IPS-11a (cell line): ENCODE measurements around the gene ILKAP.

Experiments
- H3K4me3 ChIP-seq: one replicate; pipeline ENCODE4 v1.5.1; 2013; ENCODE audit warnings: low read depth, low read length, control low read depth

Gene ILKAP

DNA sequence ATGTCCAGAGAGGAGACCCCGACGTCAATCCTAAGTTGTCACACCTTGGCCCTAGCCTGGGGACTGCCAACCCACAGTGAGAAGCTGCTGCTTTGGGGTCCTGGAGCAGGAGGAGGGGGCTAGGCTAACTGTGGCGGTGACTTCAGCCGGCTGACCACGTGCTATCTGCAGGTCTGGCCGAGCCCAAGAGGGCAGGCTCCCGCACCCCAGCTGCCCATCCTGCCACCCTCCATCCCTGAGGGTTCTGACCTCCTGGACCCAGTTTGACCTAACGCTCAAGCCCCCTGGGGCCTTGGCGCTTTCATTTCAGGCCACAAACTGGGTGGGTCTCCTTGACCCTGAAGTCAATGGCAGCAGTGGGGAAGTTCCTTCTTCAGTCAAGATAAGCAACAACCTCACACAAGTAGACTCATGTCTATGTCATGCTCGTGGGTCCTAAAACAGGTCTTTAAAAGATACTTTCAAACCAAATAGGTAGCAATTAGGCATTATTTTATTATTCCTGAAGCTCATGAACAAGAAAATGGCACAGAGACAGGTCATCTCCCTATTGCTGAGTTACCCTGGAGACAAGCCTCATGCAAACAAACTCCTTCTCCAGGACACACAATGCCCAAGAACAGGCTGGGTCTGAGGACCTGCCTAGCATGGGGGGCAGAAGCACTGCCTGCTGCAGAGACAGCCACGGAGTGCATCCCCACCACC lies 34.1 kb upstream of the ILKAP start:
- no peak overlapping the region for H3K4me3 ChIP-seq

DNA sequence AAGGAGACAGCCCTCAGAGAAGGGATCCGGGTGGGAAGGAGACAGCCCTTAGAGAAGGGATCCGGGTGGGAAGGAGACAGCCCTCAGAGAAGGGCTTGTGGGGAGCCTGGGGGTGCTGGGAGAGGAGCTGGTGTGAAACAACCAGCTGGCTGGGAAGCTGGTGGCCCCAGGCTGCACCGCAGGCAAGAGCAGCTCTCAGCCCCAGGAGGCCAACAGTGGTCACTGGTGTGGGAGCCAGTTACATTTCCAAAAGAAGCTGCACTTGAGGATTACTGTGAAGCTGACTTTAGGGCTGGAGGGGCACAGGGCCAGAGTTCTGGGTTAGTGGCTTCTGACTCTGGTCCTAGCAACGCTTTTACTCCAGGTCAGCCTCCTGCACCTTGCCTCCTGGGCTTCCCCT lies 33.1 kb upstream of the ILKAP start:
- no peak overlapping the region for H3K4me3 ChIP-seq

DNA sequence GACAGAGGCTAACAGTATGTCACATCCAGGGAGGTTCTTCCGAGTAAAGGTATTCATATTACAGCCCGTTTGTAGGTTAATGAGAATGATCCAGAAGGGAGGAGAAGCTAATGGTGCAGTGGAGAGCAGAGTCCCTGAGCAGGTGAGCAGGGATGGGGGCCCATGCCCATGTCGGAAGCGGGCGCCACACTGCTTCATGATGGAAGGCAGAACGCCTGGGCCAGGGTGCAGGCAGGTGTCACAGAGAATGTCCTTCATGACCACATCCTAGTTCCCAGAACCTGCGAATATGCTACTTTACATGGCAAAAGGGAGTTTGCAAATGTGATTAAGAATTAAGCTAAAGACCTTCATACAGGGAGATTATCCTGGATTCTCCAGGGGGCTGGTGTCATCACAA lies 32.4 kb upstream of the ILKAP start:
- no peak overlapping the region for H3K4me3 ChIP-seq

DNA sequence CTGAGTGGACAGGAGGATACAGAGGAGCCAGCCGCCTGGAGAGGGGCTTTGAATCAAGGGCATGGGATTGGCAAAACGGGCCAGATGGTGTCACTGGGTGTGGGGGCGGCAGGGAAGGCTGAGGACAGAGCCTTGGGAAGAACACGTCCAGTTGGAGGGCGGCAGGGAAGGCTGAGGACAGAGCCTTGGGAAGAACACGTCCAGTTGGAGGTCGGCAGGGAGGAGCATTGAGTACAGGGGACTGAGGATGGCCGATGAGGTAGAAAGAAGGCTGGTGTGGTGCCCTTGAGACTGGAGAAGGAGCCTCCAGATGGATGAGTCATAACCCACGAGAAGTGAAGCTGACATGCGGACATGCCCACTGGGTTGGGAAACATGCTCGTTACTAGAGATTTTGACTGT lies 31.8 kb upstream of the ILKAP start:
- no peak overlapping the region for H3K4me3 ChIP-seq

DNA sequence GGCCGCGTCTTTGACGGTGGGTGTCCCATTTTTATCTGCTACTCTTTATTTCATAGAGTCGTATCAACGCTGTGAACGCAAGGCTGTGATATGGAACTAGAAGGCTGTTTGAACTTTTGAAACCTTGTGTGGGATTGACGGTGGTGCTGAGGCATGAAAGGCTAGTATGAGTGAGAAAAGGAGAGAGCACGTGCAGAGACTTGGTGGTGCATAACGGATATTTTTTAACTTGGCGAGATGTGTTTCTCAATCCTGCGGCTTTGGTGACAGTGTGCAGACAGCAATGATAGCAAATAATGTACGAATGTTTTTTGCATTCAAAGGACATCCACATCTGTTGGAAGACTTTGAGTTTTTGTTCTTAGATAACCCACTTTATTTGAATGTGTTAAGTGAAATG lies 30.1 kb upstream of the ILKAP start:
- no peak overlapping the region for H3K4me3 ChIP-seq

DNA sequence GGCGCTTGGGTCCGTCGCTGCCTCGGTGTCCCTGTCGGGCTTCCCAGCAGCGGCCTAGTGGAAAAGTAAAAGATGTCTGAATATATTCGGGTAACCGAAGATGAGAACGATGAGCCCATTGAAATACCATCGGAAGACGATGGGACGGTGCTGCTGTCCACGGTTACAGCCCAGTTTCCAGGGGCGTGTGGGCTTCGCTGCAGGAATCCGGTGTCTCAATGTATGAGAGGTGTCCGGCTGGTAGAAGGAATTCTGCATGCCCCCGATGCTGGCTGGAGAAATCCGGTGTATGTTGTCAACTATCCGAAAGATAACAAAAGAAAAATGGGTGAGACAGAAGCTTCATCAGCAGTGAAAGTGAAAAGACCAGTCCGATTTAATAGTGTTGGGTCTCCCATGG lies 28.3 kb upstream of the ILKAP start:
- no peak overlapping the region for H3K4me3 ChIP-seq

DNA sequence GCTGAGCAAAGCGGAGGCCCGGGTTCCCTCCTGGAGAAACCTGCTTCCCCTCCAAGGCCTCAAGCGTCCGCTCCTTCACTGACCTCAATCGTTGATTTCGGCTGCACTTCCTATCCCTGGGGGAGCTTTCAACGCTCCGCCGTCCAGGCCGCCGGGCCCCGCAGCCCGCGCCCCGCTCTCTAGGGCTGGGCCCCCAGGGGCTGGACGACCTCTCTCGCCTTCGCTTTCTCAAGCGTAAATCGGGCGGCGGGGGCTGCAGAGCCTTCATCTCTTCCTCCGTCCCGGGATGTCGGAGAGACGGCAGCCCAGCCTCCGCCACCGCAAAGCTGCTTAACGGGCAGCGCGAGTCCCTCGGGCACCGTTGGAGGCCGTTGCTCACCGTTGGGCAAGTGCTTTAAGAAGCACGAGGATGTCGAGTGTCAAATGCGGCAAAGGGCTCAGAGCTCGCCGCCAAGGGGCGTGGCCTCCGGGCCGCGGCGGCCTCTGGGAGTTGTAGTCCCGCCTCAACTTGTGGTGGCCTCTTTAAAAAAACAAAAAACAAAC lies 27.8 kb upstream of the ILKAP start:
- peak overlapping the region; percentile 41 for H3K4me3 ChIP-seq

DNA sequence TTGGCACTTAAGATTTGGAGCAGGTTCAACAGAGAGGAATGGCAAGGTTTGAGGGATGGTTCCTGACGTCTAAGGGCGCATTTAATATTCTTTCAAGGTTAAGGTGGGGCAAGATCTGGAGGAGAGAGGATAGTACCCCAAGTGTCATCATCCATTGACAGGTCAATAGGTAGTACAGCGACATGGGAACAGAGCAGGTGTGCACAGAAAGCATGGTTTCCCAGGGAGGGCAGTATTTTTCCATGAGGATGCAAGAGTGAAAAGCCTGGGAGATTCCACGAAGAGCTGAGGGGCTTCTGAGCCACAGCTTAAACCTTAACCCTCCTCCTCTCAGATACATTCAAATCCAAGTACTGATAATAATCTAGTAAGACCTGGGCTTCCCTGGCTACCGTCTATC lies 27.2 kb upstream of the ILKAP start:
- H3K4me3 ChIP-seq, result no peak overlapping the region

DNA sequence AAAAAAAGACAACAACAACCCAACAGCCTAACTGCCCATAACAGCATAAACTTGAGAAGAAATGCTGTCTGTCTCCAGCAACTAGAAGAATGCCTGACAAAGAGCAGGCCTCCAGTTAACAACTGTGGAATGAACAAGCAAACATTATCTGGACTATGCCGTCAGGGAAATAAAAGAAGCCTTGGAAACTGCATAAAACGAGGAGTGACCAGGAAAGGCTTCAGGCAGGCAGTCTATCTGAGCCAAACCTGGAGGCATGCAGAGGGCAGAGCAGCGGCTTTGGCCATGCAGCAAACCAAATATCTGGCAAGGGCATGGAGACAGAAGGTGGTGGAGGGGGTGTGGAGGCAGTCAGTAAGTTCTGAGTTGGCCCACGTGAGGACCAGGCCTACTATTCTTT lies 25.2 kb upstream of the ILKAP start:
- no peak overlapping the region for H3K4me3 ChIP-seq

DNA sequence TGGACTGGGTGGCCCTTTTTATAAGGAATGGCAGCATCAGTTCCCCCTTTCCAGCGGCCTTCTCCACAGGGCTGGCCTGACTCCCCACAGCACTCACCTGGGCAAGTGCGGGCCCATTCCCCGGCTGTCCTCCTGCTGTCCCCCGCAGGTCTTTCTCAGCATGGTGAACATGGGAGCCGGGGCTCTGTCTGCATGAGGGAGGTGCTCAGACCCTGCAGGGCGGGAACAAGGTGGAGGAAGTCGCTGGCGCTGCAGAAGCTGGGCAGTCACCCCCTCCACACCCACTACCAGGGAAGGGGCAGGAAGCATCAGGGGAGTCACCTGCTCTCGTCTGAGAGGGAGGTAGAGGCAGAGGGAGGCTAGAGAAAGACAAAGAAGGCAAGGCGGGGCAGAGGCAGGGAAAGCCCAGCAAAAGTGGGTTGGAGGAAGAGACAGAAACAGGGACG lies 24.1 kb upstream of the ILKAP start:
- no peak overlapping the region for H3K4me3 ChIP-seq

DNA sequence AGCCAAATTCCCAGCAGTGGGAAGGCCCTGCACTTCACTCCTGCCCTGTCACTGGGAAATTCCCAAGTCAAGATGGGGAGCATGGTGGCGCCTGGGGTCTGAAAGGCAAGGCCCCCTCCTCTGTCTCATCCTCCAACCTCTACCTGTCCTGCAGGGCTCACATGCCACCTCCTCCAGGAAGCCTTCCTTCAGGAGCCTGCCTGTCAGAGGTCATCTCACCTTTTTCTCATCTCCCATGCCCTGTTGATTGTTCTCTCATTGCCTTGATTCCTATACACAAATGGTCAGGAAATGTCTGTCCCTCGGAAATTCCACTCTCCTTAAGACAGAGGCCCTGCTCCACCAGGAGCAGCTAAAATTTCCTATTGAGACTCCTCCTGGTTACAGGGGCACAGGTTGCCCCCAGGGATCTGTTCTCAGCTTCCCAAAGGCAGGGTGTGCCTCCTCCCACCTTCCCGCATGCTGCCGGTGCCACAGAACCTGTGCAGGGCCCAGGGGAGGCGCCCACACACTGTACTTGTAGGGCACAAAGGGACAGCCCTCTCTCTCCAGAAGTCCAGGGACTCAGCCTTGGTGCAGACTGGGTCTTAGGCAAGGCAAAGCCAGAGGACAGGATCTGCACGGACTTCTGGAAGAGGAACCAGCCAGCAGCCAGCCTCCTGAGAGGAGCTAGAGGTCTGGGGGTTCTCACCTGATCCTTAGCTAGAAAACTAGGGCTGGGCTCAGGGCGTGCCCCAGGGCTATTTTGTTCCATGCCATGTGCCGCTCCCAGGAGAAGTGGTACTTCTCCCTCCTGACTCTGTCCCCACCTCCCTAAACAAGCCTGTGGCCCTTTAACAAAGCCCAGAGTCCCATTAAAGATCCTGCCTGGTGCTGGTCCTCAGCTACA lies 23.4 kb upstream of the ILKAP start:
- H3K4me3 ChIP-seq, result no peak overlapping the region

DNA sequence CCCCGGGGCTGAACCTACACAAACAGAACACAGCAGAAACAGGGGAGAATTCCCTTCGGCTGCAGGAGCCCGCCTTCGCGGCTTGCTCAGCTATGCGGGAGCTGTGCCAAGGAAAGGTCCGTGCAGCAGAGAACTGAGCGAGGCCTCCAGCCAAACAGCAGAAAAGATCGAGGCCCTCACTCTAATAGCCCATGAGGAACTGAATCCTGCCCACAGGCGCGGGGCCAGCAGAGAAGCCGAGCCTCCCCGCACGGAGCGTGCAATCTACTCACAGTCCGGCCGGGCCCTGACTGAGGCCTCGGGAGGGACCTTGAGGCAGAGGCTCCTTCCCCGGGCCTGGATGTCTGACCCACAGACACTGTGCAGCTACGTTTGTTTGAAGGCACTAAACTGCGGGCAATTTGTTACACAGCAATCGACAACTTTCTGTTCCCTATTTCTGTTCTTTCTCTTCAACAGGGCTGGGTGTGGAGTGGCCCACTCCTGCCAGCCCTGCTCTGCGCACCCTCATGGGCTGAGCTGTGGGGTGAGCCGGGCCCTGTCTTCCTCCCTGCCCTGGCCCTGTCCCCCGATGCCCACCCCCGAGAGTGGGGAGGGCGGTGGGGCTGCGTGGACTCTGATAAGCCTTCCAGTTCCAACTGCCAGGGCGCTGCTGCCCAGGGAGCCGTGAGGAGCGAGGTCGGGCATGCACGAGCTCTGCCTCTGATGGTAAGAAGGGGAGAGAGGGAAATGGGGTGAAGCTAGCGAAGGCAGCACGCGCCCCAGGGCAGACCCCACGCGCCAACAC lies 22.6 kb upstream of the ILKAP start:
- no peak overlapping the region for H3K4me3 ChIP-seq

DNA sequence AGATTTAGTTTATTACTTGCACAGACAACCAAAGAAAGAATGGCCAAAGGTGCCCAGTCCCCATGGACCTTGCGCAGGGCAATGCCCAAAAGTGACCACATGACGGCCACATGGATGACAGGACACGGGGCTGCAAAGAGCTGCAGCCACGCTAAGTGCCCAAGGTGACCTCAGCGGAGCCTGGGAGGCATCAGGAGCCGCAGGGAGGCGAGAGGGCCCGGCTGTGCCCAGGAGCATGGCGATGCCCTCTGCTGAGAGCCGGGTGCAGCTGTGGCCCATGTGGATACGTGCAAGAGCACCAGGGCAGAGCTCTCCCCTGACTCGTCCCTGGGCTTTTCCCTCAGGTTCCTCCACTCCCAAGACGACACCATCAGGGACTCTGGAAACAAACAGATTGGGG lies 21.6 kb upstream of the ILKAP start:
- H3K4me3 ChIP-seq, result no peak overlapping the region

DNA sequence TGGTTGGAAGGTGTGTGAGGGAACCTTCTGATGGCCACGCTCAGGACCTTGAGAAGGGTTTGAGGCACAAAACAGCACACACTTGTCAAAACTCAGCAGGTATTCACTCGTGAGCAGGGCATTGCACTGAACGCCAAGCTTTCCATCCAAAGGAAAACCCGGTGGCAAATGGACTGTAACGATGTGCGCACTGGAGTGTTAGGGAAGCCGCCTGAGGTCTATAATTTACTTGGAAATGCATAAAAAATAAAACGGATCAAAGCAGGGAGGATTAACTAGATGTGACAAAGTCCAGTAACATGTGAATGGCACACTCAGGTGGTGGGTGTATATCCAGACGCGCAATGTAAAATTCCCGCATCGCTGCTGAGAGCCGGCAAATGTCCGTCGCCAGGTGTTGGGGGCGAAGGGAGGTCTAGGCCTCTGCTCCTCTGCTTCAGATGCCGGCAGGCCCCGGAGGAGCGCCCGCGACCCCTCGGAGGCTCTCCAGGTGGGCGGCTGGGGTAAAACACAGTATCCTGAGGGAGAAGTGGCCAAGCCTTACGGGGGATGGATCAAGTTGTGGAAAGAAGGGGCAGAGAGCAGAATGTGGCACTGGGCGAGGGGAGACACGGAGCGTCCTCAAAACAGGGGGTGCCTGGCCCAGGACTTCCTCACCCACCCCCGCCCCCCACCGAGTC lies 21.0 kb upstream of the ILKAP start:
- no peak overlapping the region for H3K4me3 ChIP-seq

DNA sequence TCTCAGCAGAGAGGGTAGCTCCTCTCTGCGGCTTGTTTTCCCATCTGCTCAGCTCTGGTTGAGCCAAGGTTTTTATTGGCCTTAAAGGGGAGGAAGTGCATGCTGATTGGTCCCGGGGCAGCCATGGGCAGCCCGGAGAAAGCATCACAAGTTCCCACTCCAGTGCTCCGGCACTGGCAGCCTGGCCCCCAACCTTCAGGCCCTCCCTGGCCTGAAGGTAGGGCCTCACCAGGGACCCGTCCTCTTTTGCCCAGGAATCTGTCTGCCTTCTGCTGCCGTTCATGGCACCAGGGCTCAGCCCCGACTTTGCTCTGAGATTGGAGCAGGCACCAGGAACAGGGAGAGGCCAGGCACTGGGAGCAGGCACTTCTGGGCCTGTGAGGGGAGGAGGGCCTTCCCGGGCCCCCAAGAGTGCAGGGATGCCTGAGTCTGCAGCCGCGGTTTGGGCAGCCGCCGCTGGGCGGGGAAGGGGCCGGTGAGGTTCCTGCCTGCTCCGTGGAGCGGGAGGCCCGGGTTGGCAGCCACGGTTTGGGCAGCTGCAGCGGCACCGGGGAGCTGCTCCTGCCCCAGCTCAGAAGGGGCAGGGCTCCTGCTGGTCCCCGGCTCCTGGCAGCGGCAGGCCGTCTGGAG lies 17.5 kb upstream of the ILKAP start:
- no peak overlapping the region for H3K4me3 ChIP-seq

DNA sequence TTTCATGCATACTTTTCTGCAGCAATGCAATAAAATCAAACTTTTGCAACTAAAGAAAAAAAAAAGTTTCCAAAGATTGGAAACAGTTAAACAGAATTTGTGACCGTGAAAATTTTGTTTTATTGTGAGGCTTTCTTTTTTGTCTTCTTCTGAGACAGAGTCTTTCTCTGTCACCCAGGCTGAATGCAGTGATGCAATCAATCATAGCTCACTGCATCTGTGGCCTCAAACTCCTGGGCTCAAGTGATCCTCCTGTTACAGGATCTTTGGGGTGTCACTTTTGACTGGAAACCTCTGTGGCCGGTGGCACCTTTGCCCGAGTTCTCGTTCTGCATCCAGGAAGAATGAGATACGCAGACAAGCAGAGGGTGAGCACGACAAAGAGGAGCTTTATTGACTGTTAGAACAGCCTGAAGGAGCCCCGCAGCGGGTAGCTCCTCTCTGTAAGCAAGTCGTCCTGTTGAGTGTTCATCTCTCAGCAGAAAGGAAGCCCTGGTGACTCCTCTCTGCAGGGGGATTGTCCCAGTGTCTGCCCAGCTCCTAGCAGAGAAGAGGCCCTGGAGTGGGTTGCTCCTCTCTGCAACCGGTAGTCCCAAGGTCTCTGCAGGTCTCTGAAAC lies 16.9 kb upstream of the ILKAP start:
- no peak overlapping the region for H3K4me3 ChIP-seq

DNA sequence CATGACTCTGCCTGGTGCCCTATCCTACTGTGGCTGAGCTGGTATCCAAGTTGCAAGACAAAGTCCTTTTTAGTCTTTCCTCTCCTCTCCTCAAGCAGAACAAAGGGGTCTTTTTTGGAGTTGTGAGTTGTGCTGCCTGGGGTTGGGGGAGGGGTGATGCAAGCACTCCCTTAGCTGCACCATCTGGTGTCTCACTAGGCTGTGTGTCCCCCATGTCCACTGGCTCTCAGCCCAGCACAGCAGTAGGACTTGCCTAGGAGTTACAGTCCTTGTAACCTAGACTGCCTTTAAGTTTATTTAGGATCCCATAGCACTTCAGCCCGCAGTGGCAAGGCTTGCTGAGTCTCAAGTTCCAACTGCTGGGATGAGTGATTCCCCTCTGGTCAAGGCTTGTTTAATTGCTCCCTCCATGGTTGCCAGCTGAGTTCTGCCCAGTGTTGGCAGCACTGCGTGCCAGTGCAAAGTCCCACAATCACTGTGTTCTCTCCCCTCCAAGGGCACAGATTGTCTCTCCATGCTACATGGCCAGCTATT lies 13.2 kb upstream of the ILKAP start:
- H3K4me3 ChIP-seq, result no peak overlapping the region

DNA sequence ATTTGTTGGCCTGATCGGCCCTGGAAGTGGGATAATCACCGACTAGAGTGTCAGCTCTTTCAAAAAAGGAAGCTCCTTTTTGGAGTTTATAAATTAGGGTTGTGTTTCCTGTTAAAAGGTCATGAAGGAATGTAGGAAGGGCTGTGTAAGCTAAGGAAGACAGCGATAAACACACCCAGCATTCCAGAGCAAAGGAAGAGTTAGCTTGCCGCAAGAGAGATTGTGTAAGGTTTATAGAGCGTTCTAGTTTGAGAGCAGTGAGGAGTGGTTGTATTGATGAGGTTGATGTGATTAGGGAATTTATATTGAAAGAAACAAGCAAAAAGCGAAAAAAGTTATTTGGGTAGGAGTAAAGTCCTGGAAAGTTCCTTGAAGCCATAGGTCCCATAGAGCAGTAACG lies 3.5 kb upstream of the ILKAP start:
- no peak overlapping the region for H3K4me3 ChIP-seq

DNA sequence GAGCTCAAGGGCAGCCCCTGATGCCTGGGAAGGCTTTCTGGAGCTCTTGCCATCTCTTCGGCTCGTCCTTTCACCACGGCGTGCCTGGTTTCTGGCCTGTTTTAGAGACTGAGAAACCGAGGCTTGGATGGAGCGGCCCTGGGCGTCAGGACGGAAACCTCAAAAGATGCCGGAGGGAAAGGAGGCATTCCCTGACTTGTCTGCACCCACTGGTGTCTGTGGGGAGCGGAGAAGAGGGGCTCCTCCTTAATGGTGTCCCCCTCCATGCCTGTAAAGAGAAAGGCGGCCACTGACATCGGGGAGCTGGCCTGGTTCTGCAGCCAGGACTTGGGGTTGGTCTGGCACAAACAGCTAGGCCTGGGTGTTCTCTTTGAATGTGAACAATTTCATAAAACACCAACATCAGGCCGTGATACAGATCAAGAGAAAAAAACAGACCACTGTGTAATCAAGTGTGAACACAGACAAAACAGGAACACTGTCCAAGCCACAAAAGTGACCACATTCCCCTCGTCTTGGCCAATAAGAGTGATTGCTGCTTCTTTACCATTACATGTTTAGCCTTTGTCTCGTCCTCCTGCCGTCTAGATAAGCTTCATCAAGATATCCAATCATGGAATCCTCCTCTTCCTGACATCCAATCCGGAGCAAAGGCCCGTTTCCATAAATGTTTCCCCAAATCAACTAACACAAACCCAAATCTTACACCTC lies 633 bp upstream of the ILKAP start:
- peak overlapping the region; percentile 20 for H3K4me3 ChIP-seq
